ES-I3 (cell line): ENCODE measurements around the gene POLR3C.

Experiments used
- H3K36me3 ChIP-seq: 2 replicates; pipeline ENCODE4 v1.6.1; 2013; ENCODE audit warnings: mild to moderate bottlenecking, low read length, control low read depth, moderate library complexity; ENCODE audit not compliant: insufficient read depth
- H3K4me1 ChIP-seq: 2 replicates; pipeline ENCODE4 v1.6.1; 2013; ENCODE audit warnings: mild to moderate bottlenecking, control low read depth, low read length; ENCODE audit not compliant: insufficient read depth
- H3K9ac ChIP-seq: 2 replicates; pipeline ENCODE4 v1.6.1; 2013; ENCODE audit warnings: low read depth, mild to moderate bottlenecking, low read length, moderate library complexity
- H3K9me3 ChIP-seq: 2 replicates; pipeline ENCODE4 v1.6.1; 2013; ENCODE audit warnings: mild to moderate bottlenecking, low read length, moderate library complexity; ENCODE audit not compliant: control insufficient read depth, insufficient read depth

The POLR3C gene

GRCh38 chr1:145843031-145843430 is 19.0 kb downstream of the POLR3C start:
- Histone ChIP-seq H3K9me3 (no peaks in the 10 kb centered on the region), H3K36me3 (peaks cover 6% of the 10 kb centered on the region; the same call in 1 of the 2 replicates), H3K4me1 (no peaks in the 10 kb centered on the region), H3K9ac (no peak overlapping the region)

DNA sequence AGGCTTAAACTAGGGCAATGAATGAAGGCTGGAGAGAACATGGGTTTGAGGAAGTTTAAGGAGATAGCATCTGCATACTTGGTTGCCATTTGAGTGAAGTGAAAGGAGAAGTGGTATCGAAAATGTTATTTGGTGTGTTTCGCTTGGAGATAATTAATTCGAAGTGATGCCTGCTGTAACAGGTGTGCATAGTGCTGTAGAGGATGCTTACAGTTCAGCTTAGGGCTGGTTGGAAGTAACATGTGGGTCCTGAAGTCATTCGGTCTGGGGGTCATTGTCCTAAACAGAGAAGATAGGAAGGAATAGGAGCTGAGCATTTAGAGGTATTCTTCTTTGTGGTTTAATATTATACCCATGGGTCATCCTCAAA is 21.1 kb downstream of the POLR3C start:
- H3K9me3 ChIP-seq = no peaks in the 10 kb centered on the region
- H3K9ac ChIP-seq = peak overlapping the region; percentile 57; the same call in 1 of the 2 replicates
- H3K4me1 ChIP-seq = no peaks in the 10 kb centered on the region
- H3K36me3 ChIP-seq = peaks cover 3% of the 10 kb centered on the region; the same call in 1 of the 2 replicates

DNA sequence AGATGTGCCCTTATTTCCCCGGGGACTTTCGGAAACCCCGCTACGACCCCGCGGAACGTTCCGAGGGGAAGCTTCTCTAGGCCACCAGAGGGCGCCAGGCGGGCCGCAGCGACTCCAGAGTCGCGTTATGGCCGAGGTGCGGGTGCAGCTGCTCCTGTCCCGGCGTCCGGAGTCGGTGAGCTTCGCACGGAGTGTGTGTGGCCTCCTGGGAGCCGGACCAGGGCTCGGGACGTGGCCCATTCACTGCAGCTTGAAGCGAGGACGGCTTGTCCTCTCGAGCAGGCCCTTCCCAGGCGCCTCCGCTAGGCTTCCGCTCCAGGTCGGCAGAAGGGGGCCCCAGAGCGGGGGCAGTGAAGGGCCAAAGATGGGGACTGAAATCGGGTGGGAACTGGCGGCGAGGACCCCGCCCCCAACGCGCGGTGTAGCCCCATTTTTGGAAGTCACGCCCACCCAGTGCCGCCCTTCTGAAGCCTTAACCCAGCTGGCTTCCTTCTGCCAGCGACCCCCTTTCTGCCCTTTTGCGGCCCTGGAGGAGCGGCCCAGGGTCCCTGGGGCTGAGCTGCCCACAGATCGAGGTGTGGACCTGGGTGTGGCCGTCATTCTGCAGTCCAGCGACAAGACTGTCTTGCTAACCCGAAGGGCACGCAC is 21.6 kb downstream of the POLR3C start, which contains the start of gene NUDT17:
NUDT17 (plus strand) TSS at position 117 of the 648 bp plus-strand sequence; CDS start at position 128, 11 bp downstream.
- Histone ChIP-seq H3K9me3 (no peaks in the 10 kb centered on the region), H3K9ac (peak within 1 kb of the TSS; percentile 57), H3K36me3 (peaks cover 3% of the 10 kb centered on the region; the same call in 1 of the 2 replicates), H3K4me1 (no peaks in the 10 kb centered on the region)

DNA sequence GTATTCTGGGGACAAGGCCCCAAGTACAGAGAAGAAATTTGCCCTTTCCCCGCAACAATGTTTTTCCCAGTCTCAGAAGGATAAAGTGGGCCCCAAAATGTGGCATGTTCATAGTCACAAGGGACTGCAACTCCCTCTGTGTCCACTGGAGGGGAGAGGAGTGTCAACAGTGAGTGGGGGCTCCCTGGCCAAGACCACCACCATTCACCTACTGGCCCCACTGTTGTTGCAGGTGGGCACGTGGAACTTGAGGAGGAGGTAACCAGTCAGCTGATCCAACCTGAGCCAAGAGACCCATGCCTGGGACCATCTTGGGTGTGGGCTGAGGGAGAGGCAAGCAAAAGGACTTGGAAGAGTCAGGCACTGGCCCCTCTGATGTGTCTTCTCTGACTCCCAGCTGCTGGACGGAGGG is 22.2 kb downstream of the POLR3C start:
- H3K4me1 ChIP-seq = no peaks in the 10 kb centered on the region
- no peaks in the 10 kb centered on the region for H3K36me3 ChIP-seq
- H3K9ac ChIP-seq = peak overlapping the region; percentile 57
- H3K9me3 ChIP-seq = no peaks in the 10 kb centered on the region

DNA sequence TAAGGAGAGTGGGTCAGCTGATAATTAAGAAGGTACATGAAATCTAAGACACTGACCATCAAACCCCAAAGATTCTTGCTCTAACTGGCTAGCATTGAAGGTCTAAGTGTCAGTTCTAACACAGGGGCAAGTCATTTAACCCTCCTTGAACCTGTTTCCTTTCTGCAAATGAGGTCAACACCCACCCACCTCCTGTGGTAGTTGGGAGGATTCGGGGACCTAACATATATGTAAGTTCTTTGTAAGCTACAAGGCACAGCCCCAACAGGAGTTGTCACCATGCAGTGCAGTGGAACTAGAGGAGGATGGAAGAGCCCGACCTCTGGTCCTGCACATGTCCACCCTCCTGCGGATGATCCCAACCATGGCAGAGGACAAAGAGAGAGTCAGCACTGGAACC is 23.8 kb downstream of the POLR3C start:
- H3K9me3 ChIP-seq = no peaks in the 10 kb centered on the region
- H3K4me1 ChIP-seq = no peaks in the 10 kb centered on the region
- H3K9ac ChIP-seq = no peak overlapping the region
- H3K36me3 ChIP-seq = no peaks in the 10 kb centered on the region

DNA sequence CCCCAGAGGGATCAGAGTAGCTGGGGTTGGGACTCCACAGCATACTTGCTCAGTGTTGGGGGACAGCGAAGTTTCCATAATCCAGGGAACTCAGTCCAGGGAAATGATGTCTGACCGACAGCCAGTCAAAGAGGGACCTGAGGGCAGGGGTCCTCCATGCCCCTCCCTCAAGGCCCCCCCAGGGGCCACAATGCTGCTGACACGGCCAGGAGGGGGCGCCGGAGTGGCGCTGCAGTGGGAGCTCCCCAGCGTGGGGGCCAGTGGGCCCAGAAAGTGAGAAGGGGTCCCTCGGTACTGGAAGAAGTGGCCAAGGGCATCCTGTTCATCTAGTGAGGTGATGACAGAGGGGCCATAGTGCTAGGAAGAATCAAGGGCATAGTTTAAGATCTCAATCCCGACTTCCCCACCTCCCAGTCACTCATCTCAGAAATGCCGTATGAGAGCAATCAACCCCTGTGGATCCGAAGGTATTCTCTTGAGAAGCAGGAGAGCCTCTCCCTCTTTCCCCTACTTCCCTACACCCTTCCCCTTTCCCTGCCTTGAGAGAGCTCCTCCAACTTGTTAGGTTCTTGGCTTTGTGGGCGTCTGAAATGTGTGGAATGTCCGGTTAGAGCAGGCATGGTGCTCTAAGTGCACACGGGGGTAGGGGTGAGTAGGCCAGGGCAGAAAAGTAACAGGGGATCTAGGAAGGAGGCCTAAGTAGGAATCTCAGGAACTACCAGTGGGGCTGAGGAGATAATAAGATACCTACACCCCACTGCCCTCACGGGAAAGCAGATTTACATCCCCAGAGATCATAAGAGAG is 25.6 kb downstream of the POLR3C start:
- Histone ChIP-seq H3K9ac (no peak overlapping the region), H3K36me3 (no peaks in the 10 kb centered on the region; the same call in 1 of the 2 replicates), H3K4me1 (no peaks in the 10 kb centered on the region), H3K9me3 (no peaks in the 10 kb centered on the region)

GRCh38 chr1:145855426-145855948 is 31.5 kb downstream of the POLR3C start:
- Histone ChIP-seq H3K4me1 (peaks cover 3% of the 10 kb centered on the region; the same call in 1 of the 2 replicates), H3K9me3 (peaks cover 2% of the 10 kb centered on the region; the same call in 1 of the 2 replicates), H3K36me3 (peaks cover 3% of the 10 kb centered on the region; the same call in 1 of the 2 replicates), H3K9ac (no peak overlapping the region)

- no peak overlapping the region for H3K9ac ChIP-seq
- H3K36me3 ChIP-seq = peaks cover 3% of the 10 kb centered on the region; the same call in 1 of the 2 replicates
These were observed 33.2 kb downstream of the POLR3C start for GRCh38 chr1:145857170-145857569.

DNA sequence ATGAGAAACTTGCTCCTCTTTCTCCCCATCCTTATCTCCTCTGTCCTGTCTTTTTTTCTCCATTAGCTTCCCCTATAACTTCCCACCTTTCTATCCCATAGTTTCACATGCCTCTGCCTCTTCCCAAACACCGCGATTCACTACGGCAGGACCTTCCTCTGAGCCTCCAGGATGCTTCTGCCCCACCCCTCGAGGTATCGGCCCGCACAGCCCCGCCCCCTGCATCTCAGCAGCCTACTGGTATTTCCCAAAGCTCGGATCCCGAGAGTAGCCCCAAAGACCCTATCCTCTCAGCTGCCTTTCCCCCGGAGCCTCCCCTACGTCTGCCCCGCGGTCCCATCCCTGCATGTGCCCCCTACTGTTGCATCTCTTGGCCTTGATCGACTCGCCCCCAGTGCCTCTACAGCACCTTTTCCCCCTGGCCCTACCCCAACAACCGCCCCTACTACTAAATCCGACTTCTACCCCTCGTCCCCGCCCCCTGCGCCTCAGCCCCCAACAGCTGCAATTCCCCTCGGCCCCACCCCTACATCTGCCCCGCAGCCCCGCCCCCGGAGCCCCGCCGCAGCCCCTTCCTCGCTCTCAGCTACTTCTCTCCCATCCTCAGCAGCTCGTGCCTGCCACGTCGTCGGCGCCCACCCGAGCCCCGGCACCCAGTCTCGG is 34.4 kb downstream of the POLR3C start:
- H3K36me3 ChIP-seq = peaks cover 3% of the 10 kb centered on the region; the same call in 1 of the 2 replicates
- H3K9ac ChIP-seq = peak overlapping the region; percentile 66
- H3K4me1 ChIP-seq = peaks cover 3% of the 10 kb centered on the region; the same call in 1 of the 2 replicates
- peaks cover 2% of the 10 kb centered on the region; the same call in 1 of the 2 replicates for H3K9me3 ChIP-seq

More at GRCh38 chr1:145857170-145857569, 33.2 kb downstream of the POLR3C start:
- Histone ChIP-seq H3K4me1 (peaks cover 3% of the 10 kb centered on the region; the same call in 1 of the 2 replicates), H3K9me3 (peaks cover 2% of the 10 kb centered on the region; the same call in 1 of the 2 replicates)

- Histone ChIP-seq H3K4me1 (peaks cover 3% of the 10 kb centered on the region; the same call in 1 of the 2 replicates), H3K9ac (peak within 1 kb of the TSS; percentile 66), H3K36me3 (peaks cover 3% of the 10 kb centered on the region; the same call in 1 of the 2 replicates), H3K9me3 (peaks cover 2% of the 10 kb centered on the region; the same call in 1 of the 2 replicates)
These were observed 35.0 kb downstream of the POLR3C start, which contains the start of gene PIAS3 for GRCh38 chr1:145858901-145859490. TSS of gene PIAS3 (minus strand) at chr1:145859081. CDS start at chr1:145858990, 91 bp downstream.

- Histone ChIP-seq H3K4me1 (peaks cover 3% of the 10 kb centered on the region; the same call in 1 of the 2 replicates), H3K9me3 (peaks cover 2% of the 10 kb centered on the region; the same call in 1 of the 2 replicates), H3K36me3 (peaks cover 3% of the 10 kb centered on the region; the same call in 1 of the 2 replicates), H3K9ac (peak overlapping the region; percentile 66)
These were observed 35.6 kb downstream of the POLR3C start for GRCh38 chr1:145859491-145860023.

- Histone ChIP-seq H3K9ac (no peak overlapping the region), H3K36me3 (no peaks in the 10 kb centered on the region), H3K4me1 (peaks cover 3% of the 10 kb centered on the region; the same call in 1 of the 2 replicates), H3K9me3 (no peaks in the 10 kb centered on the region)
These were observed 39.5 kb downstream of the POLR3C start for GRCh38 chr1:145863282-145864018.

DNA sequence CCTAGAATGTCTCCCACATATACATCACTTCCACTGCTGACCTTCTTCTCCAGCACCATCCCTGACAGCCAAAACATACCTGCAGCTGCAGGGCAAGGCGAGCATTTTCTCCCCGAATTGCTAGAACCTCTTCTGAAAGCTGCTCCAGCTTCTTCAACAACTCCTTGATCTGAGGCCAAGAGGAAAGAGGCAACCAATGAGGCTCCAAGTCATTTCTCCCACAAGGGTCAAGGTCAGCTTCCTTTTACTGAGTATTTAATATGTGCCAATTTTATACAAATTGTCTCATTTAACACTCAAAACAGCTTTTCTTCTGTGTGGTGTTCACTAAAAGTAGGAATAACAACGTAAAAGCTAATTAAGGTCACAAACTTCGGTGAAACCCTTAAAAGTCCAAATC is 44.2 kb downstream of the POLR3C start:
- Histone ChIP-seq H3K4me1 (no peaks in the 10 kb centered on the region), H3K9me3 (no peaks in the 10 kb centered on the region), H3K9ac (no peak overlapping the region), H3K36me3 (no peaks in the 10 kb centered on the region)
